ENCODE results near the gene CDC42BPB.

DNA sequence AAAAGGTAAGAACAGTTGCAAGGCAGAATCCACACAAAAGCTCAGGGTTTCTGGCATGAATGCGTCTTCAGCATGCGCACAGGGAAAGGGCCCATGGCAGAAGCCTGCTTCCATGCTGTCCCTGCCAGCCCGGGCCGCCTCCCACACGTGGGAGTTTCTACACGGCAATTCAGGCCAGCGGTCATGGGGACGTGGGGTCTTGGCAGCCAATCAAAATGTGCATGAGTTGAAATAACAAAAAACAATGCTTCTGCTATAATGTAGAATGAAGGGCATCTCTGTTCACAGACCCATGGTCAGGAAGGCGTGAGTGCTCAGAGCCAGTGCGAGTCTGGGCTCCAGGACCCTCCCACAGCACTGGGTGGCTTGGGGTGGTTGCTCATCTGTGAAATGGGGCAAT, 106.3 kb downstream of the CDC42BPB start:
- no peak for TF ChIP-seq EP300 (IDR thresholded peaks at IDR 0.05; ENCODE audit: borderline replicate concordance in 1 of 2, low read depth in 1 of 2, low read length in 1 of 2)
- TF ChIP-seq, protein P1, sequence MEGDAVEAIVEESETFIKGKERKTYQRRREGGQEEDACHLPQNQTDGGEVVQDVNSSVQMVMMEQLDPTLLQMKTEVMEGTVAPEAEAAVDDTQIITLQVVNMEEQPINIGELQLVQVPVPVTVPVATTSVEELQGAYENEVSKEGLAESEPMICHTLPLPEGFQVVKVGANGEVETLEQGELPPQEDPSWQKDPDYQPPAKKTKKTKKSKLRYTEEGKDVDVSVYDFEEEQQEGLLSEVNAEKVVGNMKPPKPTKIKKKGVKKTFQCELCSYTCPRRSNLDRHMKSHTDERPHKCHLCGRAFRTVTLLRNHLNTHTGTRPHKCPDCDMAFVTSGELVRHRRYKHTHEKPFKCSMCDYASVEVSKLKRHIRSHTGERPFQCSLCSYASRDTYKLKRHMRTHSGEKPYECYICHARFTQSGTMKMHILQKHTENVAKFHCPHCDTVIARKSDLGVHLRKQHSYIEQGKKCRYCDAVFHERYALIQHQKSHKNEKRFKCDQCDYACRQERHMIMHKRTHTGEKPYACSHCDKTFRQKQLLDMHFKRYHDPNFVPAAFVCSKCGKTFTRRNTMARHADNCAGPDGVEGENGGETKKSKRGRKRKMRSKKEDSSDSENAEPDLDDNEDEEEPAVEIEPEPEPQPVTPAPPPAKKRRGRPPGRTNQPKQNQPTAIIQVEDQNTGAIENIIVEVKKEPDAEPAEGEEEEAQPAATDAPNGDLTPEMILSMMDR (IDR thresholded peaks at IDR 0.05), result no peak
- no peak for TF ChIP-seq FOXM1 (IDR thresholded peaks at IDR 0.05; ENCODE audit: low read depth)
- TF ChIP-seq POLR2AphosphoS5 (IDR thresholded peaks at IDR 0.05; ENCODE audit: low read depth, low read length), result no peak
- no peak for TF ChIP-seq RXRA (IDR thresholded peaks at IDR 0.05; ENCODE audit: borderline replicate concordance, low read depth)
- TF ChIP-seq, protein P2, sequence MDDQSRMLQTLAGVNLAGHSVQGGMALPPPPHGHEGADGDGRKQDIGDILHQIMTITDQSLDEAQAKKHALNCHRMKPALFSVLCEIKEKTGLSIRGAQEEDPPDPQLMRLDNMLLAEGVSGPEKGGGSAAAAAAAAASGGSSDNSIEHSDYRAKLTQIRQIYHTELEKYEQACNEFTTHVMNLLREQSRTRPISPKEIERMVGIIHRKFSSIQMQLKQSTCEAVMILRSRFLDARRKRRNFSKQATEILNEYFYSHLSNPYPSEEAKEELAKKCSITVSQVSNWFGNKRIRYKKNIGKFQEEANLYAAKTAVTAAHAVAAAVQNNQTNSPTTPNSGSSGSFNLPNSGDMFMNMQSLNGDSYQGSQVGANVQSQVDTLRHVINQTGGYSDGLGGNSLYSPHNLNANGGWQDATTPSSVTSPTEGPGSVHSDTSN (IDR thresholded peaks at IDR 0.05), result no peak
- no peak for TF ChIP-seq RAD21 (IDR thresholded peaks at IDR 0.05; ENCODE audit: low read length)
- no peak for TF ChIP-seq FOXJ3 (CRISPR knock-in tag; IDR thresholded peaks at IDR 0.05)
- TF ChIP-seq MXI1 (IDR thresholded peaks at IDR 0.05; ENCODE audit: low read depth, low read length), result no peak
- no peak for TF ChIP-seq SMC3 (IDR thresholded peaks at IDR 0.05; ENCODE audit: low read depth, low read length)
